ENCODE results near the gene LRRC26.

DNA sequence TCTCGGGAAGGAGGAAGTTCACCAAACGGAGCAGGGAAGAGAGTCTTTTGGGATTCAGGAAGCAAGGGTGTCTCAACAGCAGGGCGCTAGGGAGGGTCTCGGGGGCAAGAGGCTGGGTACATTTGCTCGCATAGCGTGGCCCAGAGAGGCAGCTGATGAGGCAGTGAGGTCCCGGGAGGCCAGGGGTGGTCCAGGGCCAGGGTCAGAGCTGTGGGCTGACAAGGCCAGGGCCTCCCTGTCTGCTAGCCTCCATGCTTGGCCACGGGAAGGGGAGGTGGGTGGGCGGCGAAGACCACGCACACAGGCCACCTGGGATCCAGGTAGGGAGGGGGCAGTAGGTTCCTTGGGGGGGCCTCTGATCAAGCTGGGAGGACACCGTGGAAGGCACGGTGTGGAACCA, 41.7 kb upstream of the LRRC26 start:
- TF ChIP-seq, protein P1, sequence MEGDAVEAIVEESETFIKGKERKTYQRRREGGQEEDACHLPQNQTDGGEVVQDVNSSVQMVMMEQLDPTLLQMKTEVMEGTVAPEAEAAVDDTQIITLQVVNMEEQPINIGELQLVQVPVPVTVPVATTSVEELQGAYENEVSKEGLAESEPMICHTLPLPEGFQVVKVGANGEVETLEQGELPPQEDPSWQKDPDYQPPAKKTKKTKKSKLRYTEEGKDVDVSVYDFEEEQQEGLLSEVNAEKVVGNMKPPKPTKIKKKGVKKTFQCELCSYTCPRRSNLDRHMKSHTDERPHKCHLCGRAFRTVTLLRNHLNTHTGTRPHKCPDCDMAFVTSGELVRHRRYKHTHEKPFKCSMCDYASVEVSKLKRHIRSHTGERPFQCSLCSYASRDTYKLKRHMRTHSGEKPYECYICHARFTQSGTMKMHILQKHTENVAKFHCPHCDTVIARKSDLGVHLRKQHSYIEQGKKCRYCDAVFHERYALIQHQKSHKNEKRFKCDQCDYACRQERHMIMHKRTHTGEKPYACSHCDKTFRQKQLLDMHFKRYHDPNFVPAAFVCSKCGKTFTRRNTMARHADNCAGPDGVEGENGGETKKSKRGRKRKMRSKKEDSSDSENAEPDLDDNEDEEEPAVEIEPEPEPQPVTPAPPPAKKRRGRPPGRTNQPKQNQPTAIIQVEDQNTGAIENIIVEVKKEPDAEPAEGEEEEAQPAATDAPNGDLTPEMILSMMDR (IDR thresholded peaks at IDR 0.05): no peak
- TF ChIP-seq SP1 (CRISPR knock-in tag; conservative IDR thresholded peaks at IDR 0.05): no peak
- no peak for TF ChIP-seq ATF2 (CRISPR knock-in tag; IDR thresholded peaks at IDR 0.05; ENCODE audit: borderline replicate concordance, low read depth)
- no peak for TF ChIP-seq TP53 (CRISPR knock-in tag; IDR thresholded peaks at IDR 0.05)
- TF ChIP-seq, protein P2, sequence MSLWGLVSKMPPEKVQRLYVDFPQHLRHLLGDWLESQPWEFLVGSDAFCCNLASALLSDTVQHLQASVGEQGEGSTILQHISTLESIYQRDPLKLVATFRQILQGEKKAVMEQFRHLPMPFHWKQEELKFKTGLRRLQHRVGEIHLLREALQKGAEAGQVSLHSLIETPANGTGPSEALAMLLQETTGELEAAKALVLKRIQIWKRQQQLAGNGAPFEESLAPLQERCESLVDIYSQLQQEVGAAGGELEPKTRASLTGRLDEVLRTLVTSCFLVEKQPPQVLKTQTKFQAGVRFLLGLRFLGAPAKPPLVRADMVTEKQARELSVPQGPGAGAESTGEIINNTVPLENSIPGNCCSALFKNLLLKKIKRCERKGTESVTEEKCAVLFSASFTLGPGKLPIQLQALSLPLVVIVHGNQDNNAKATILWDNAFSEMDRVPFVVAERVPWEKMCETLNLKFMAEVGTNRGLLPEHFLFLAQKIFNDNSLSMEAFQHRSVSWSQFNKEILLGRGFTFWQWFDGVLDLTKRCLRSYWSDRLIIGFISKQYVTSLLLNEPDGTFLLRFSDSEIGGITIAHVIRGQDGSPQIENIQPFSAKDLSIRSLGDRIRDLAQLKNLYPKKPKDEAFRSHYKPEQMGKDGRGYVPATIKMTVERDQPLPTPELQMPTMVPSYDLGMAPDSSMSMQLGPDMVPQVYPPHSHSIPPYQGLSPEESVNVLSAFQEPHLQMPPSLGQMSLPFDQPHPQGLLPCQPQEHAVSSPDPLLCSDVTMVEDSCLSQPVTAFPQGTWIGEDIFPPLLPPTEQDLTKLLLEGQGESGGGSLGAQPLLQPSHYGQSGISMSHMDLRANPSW (CRISPR knock-in tag; conservative IDR thresholded peaks at IDR 0.05; ENCODE audit: low read depth): no peak
- no peak for TF ChIP-seq ETV6 (CRISPR knock-in tag; IDR thresholded peaks at IDR 0.05)
- TF ChIP-seq MAX (CRISPR knock-in tag; IDR thresholded peaks at IDR 0.05): no peak
- TF ChIP-seq NFYB (CRISPR knock-in tag; conservative IDR thresholded peaks at IDR 0.05; ENCODE audit: low read depth): no peak
- TF ChIP-seq, protein P3, sequence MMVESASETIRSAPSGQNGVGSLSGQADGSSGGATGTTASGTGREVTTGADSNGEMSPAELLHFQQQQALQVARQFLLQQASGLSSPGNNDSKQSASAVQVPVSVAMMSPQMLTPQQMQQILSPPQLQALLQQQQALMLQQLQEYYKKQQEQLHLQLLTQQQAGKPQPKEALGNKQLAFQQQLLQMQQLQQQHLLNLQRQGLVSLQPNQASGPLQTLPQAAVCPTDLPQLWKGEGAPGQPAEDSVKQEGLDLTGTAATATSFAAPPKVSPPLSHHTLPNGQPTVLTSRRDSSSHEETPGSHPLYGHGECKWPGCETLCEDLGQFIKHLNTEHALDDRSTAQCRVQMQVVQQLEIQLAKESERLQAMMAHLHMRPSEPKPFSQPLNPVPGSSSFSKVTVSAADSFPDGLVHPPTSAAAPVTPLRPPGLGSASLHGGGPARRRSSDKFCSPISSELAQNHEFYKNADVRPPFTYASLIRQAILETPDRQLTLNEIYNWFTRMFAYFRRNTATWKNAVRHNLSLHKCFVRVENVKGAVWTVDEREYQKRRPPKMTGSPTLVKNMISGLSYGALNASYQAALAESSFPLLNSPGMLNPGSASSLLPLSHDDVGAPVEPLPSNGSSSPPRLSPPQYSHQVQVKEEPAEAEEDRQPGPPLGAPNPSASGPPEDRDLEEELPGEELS (CRISPR knock-in tag; IDR thresholded peaks at IDR 0.05): no peak
- TF ChIP-seq, protein P4, sequence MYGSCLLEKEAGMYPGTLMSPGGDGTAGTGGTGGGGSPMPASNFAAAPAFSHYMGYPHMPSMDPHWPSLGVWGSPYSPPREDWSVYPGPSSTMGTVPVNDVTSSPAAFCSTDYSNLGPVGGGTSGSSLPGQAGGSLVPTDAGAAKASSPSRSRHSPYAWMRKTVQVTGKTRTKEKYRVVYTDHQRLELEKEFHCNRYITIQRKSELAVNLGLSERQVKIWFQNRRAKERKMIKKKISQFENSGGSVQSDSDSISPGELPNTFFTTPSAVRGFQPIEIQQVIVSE (CRISPR knock-in tag; IDR thresholded peaks at IDR 0.05; ENCODE audit: borderline replicate concordance): no peak
- TF ChIP-seq NR2C2 (CRISPR knock-in tag; IDR thresholded peaks at IDR 0.05): no peak
- no peak for TF ChIP-seq ZNF317 (CRISPR knock-in tag; IDR thresholded peaks at IDR 0.05; ENCODE audit: borderline replicate concordance, low read depth)
- TF ChIP-seq HMGXB4 (CRISPR knock-in tag; IDR thresholded peaks at IDR 0.05): no peak
- no peak for TF ChIP-seq ELF4 (CRISPR knock-in tag; IDR thresholded peaks at IDR 0.05; ENCODE audit: low read depth)
